HG03039 (cell line): ENCODE data around the gene ASMTL.
"Not testable (repeated sequence)": the region's sequence is repeated elsewhere in the genome, so short reads cannot be mapped to it uniquely, and the experiment has no call there.

ENCODE experiments used
- ATAC-seq: cut with Tn5 transposase; IDR thresholded peaks from one replicate; pipeline ENCODE4 v1.9.1; 2021; ENCODE audit warnings: mild to moderate bottlenecking, moderate library complexity; ENCODE audit not compliant: unreplicated experiment

The ASMTL gene

DNA sequence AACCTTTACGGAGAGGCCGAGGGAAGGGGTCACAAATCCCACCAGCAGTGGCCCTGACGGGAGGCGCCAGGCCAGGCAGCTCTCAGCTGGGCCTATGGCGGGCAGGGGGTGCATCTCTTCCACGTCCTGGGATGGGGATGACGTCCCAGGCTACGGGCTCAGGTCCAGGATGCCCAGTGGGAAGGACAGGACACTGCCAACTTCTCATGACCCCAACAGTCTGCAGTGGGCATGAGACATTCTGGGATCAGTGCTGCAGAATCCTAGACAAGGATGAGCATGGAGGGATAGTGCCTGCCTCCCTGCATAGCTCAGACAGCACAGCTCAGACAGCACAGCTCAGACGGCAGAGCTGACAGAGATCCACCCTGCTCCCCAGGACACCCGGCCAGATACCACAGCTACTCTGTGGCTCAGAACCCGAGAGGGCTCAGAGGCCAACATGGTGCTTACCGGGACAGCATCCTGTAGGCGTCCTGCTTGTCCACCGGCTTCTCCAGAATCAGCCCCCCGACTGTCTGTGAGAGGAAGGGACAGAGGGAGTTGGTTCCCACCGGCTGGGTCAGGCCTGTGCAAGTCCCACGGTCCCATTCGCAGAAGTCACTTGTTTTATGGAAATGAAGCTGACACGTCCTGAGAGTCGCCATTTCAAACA, 17.3 kb downstream of the ASMTL start:
- ATAC-seq, result no peak

DNA sequence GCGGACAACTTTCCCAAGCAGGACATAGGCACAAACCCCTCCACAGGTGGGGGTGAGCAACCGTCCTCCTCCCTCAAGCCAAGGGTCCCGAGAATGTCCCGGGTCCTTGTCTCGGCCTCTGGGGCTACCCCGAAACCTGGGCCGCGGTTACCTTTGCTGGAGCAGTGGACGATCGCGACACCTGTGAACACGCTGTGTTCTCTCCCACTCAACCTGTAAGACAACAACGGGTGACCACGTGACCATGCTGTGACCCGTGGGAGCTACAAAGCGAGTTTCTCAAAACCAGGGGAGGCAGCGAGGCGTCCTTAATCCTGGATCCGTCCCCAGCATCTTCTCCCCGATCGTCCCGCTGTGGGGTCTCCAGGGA, 17.9 kb downstream of the ASMTL start:
- no peak for ATAC-seq

GRCh38 chrX:1433646-1434357, 18.9 kb downstream of the ASMTL start:
- ATAC-seq, result no peak

GRCh38 chrX:1430451-1430850, 22.3 kb downstream of the ASMTL start:
- no peak for ATAC-seq

DNA sequence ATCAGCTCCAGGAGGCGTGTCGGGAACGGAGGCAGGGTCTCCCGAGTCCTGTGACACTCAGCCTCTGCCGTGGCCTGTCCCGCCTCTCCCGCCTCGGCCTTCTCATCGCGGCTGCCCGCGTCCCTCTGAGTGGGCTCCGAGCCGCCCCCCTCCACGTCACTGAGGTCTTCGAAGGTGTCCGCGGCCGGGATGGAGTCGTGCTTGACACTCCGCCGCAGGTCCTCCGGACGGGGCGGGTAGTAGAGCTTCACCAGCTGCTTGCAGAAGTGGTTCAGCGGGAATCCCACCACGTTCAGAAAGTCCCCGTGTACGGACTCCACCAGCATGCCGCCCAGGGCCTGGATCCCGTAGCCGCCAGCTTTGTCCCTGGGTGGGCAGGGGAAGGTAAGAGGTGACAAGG, 25.0 kb downstream of the ASMTL start:
- no peak for ATAC-seq

DNA sequence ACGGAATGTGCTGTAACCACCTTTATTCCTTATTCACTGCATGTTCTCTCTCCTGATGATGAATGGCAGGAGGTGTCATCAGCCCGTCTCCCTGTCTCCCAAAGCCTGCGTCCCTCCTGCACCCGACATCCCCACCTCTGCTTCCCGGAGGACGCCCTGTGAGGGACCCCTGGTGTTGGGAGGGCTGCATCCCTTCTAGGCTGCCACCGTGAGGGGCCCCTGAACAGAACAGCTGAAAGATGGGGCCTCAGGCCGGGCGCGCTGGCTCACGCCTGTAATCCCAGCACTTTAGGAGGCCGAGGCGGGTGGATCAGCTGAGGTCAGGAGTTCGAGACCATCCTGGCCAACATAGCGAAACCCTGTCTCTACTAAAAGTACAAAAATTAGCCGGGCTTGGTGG, 26.4 kb downstream of the ASMTL start:
- not testable (repeated sequence) for ATAC-seq

GRCh38 chrX:1425381-1425780, 27.3 kb downstream of the ASMTL start:
- no peak for ATAC-seq

DNA sequence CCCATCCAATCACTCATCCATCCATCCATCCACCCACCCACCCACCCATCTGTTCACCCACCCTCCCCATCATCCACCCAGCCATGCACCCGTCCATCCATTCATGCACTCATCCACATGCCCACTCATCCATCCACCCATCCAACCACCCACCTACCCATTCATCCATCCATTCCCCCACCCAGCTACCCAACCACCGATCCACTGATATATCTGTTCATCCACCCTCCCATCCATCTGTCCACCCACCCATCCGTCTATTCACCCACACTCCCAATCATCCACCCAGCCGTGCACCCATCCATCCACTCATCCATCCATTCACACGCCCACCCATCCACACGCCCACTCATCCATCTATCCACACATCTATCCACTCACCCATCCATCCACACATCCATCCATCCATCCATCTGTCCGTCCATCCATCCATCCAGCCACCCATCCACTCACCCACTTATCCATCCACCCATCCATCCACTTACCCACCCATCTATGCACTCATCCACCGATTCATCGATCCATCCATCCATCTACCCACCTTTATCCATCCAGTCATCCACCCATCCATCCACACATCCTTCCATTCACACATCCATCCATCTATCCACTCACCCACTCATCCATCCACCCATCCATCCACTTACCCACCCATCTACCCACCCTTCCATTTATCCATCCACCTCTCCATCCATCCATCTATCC, 28.4 kb downstream of the ASMTL start:
- ATAC-seq, result no peak

GRCh38 chrX:1423215-1423614, 29.5 kb downstream of the ASMTL start:
- ATAC-seq, result no peak

DNA sequence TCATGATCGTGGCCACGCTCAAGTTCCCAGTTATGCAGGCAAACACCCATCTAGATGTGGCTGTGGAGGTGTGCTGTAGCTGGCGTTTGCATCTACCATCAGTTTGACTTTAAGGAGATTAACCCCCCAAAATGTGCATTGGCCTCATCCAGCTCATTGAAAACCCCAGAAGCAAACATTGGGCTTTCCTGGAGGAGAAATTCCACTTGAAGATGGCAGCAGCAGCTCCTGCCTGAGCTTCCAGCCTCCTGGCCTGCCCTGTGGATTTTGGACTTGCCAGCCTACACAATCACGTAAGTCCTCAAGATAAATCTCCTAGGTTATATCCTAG, 30.6 kb downstream of the ASMTL start:
- no peak for ATAC-seq

- ATAC-seq, result no peak
These were observed 31.1 kb downstream of the ASMTL start for GRCh38 chrX:1421433-1422134.

- ATAC-seq, result no peak
These were observed 32.3 kb downstream of the ASMTL start for GRCh38 chrX:1420371-1420770.

DNA sequence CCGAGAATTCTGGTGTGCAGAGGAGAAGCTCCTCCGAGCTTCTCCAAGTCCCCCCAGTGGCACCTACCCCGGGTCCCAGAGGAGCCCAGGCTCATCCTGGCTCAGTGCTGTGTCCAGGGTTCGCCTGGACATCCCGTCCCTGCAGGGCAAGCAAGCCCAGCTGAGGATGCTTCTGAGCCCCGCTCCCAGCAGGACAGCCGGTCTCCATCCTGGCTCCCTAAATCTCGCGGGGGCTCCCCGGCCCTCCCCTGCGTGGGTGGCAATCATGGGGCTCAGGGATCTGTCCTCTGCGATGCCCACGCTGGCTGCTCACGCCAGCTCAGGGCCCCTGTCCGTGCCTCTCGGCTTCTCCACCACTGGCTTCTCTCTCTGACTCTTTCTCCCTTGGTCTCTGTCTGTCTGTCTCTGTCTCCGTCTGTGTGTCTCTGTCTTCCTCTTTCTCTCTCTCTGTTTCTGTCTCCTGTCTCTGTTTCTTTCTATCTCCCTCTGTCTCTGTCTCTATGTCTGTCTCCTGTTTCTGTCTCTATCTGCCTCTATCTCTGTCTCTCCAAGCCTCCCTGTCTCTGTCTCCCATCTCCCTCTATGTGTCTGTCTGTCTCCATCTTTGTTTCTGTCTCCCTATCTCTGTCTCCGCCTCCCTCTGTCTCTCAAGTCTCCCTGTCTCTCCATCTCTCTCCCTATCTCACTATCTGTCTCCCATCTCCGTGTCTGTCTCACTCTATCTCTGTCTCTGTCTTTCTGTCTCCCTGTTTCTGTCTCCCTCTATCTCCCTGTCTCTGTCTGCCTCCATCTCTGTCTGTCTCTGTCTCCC, 33.0 kb downstream of the ASMTL start:
- ATAC-seq, result no peak

GRCh38 chrX:1418901-1419544, 33.7 kb downstream of the ASMTL start:
- ATAC-seq, result no peak

DNA sequence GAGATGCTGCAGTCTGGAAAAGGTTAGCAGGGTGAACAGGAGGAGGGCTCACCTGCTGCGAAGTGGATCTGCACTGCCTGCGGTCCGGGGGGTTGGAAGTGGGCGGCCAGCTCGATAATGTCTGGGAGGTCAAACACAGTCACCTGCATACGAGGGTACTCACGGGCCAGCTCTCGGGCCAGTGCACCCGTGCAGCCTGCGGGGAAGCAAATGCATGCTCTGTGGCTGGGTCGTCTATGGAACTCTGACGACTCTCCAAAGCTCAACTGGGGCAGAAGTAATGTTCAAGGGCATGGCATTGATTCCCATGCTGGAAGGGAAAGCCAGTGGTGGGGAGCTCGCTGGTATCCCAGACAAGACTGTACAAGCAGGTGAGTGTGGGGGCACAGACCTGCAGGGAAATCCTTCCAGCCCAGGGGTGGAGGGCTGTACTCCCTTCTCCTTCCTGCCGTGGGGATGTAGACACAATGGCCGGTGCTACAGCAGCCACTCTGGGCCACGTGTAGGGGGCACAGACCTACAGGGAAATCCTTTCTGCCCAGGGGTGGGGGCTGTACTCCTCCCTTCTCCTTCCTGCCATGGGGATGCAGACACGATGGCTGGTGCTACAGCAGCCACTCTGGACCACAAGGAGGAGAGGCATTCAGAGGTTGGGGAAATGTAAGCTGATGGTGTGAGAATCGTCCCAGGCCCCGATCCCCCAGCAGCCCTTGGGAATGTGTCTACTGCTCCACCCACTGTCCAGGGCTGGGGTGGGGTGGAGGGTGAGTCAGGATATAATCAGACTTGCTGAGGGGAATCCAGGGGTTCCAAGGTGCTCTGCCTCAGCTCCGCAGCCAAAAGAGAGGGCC, 34.6 kb downstream of the ASMTL start:
- no peak for ATAC-seq

DNA sequence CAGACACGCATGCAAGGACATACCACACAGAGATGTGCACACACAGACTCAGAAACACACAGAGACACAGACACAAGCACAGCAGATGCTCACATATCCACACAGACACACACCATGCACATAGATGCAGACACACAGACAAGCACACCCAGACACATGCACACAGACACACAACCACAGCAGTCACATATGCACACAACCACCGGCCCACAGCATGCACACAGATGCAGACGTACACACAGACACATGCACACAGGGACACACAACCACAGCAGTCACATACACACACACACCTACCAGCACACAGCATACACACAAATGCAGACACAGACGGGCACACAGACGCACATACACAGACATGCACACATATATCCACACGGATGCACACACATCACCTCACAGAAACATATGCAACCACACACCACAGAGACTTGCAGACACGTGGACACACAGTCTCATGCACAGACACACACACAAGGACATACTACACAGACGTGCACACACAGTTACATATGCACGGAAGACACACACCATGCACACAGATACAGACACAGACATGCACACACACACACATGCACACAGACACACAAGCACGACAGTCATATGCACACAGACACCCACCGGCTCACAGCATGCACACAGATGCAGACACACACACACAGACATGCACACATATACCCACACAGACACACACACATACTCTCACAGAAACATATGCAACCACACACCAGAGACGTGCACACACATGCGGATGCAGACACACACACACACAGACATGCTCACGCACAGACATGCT, 35.5 kb downstream of the ASMTL start:
- ATAC-seq, result no peak

DNA sequence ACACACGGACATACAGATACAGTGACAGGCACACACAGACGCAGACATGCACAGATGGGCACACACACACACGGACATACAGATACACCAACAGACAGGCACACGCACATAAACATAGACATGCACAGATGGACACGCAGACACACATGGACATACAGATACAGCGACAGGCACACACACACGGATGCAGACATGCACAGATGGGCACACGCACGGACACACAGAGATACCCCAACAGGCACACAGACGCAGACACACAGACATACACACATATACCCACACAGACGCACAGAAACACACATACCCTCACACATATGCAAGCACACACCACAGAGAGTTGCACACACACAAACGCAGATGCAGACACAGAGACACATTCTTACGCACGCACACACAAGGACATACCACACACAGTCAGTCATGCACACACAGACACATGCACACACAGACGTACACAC, 36.4 kb downstream of the ASMTL start:
- ATAC-seq, result no peak

DNA sequence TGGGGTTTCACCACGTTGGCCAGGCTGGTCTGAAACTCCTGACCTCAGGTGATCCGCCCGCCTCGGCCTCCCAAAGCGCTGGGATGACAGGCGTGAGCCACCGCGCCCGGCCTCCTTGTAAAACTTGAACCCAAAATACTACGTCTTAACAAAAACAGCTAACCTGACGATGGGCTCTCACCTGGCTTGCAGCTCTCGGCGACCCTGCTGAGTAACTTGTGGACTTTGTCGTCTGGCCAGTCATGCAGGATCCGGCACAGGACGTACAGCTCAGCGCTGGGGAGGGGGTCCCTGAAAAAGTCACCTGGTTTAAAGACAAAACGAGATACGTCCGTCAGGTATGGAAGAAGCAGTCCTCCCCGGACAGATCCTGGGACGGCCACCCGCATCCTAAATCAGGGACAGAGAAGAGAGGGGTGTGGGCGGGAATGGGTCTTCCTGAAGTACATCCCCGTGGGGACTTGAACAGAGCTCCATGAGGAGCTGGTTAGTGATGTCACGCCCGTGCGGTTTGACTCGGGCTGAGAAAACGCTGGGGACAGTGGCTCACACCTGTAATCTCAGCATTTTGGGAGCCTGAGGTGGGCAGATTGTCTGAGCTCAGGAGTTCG, 40.1 kb downstream of the ASMTL start:
- ATAC-seq, result no peak
